Activated gamma-delta T cell (primary cell): ENCODE data around the gene CSAG2.
"Not testable (repeated sequence)": the region's sequence is repeated elsewhere in the genome, so short reads cannot be mapped to it uniquely, and the experiment has no call there.

Experiments
- DNase-seq: peaks from one replicate; lab custom pipeline; 2025; lab: John Stamatoyannopoulos, UW
- total RNA-seq, 2 donors: gene quantifications; one replicate each; lab custom pipeline; 2026; lab: John Stamatoyannopoulos, UW

Gene CSAG2
- total RNA-seq: 0 reads per million in 2 donors

- not testable (repeated sequence) for DNase-seq
Observed at GRCh38 chrX:152709173-152709572, at the start of gene CSAG2. Gene CSAG2, minus strand, starts transcription at chrX:152709273. Its CDS starts 161 bp downstream, at chrX:152709112.

GRCh38 chrX:152754871-152755270, 45.8 kb upstream of the CSAG2 start:
- DNase-seq: not testable (repeated sequence)

GRCh38 chrX:152753686-152754650, 44.9 kb upstream of the CSAG2 start, which contains the start of gene MAGEA2:
Gene MAGEA2, minus strand, starts transcription at chrX:152753842. Its CDS starts 2,479 bp downstream, at chrX:152751363.
- DNase-seq: not testable (repeated sequence)

GRCh38 chrX:152738560-152738959, 29.5 kb upstream of the CSAG2 start:
- no peak for DNase-seq

GRCh38 chrX:152736528-152736927, 27.5 kb upstream of the CSAG2 start:
- not testable (repeated sequence) for DNase-seq

GRCh38 chrX:152735860-152736511, 26.9 kb upstream of the CSAG2 start:
- no peak for DNase-seq

- DNase-seq: no peak
Observed at GRCh38 chrX:152735101-152735500, 26.0 kb upstream of the CSAG2 start.

- not testable (repeated sequence) for DNase-seq
Observed at GRCh38 chrX:152734143-152734858, 25.2 kb upstream of the CSAG2 start.

GRCh38 chrX:152733261-152733975, 24.3 kb upstream of the CSAG2 start, which contains the start of the genes CSAG1 and MAGEA12:
Gene CSAG1, minus strand, starts transcription at chrX:152733721. Its CDS starts 1,261 bp downstream, at chrX:152732460.
Gene MAGEA12, plus strand, starts transcription at chrX:152733757. Its CDS starts 2,405 bp downstream, at chrX:152736162.
- no peak for DNase-seq

GRCh38 chrX:152725409-152725808, 16.3 kb upstream of the CSAG2 start:
- no peak for DNase-seq

GRCh38 chrX:152713815-152714787, 5.0 kb upstream of the CSAG2 start, which contains the start of gene MAGEA2B:
Gene MAGEA2B, plus strand, starts transcription at chrX:152714628. Its CDS starts 2,479 bp downstream, at chrX:152717107.
- DNase-seq: not testable (repeated sequence)

GRCh38 chrX:152713195-152713594, 4.1 kb upstream of the CSAG2 start:
- not testable (repeated sequence) for DNase-seq

- DNase-seq: not testable (repeated sequence)
Observed at GRCh38 chrX:152706500-152706899, 2.6 kb downstream of the CSAG2 start.

- not testable (repeated sequence) for DNase-seq
Observed at GRCh38 chrX:152700390-152700789, 8.7 kb downstream of the CSAG2 start.

- DNase-seq: not testable (repeated sequence)
Observed at GRCh38 chrX:152697952-152698931, 10.8 kb downstream of the CSAG2 start, which contains the start of gene MAGEA3. Gene MAGEA3, plus strand, starts transcription at chrX:152698794. Its CDS starts 2,039 bp downstream, at chrX:152700833.

- not testable (repeated sequence) for DNase-seq
Observed at GRCh38 chrX:152681012-152681411, 28.1 kb downstream of the CSAG2 start.

- not testable (repeated sequence) for DNase-seq
Observed at GRCh38 chrX:152674652-152675051, 34.4 kb downstream of the CSAG2 start.

- no peak for DNase-seq
Observed at GRCh38 chrX:152674135-152674534, 34.9 kb downstream of the CSAG2 start.
